Uterus (tissue), 2 donors: Measurements from ENCODE around the gene PRSS35.

Source experiments
- POLR2A ChIP-seq, 2 donors: fragments of 450-650 bp; IDR thresholded peaks; one replicate each; pipeline ENCODE4 v1.6.1; 2016; ENCODE audit warnings: antibody characterized with exemption in 2 of 2, mild to moderate bottlenecking in 1 of 2, moderate library complexity in 1 of 2
- TF ChIP-seq, protein P1 (sequence below), 4 experiments: fragments of 200-600 bp in 2 of 4; fragments of 450-650 bp in 2 of 4; sonication (generic) in 2 of 4; IDR thresholded peaks; one replicate each; pipeline ENCODE4 v1.5.1; 2016 to 2019; ENCODE audit warnings: antibody characterized with exemption in 4 of 4, mild to moderate bottlenecking in 2 of 4, moderate library complexity in 1 of 4

DNA sequence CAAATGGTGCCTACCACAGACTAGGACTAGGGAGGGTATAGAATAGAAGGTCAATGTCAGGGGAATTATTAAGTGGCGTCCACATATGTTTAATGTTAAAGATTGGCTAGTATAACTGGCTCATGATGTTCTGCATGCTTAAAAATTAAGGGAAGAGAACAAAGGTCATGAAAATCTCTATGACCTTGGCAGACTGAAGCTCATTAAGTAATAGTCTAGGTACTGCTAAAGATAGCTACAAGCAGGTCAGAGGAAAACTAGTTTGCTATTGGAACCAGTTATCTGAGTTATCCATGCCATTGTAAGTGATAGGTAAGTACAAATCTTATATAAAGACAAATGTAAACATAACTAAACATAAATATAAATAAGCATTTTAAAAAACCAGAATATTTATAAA lies 32.9 kb upstream of the PRSS35 start:
- TF ChIP-seq, protein P1, sequence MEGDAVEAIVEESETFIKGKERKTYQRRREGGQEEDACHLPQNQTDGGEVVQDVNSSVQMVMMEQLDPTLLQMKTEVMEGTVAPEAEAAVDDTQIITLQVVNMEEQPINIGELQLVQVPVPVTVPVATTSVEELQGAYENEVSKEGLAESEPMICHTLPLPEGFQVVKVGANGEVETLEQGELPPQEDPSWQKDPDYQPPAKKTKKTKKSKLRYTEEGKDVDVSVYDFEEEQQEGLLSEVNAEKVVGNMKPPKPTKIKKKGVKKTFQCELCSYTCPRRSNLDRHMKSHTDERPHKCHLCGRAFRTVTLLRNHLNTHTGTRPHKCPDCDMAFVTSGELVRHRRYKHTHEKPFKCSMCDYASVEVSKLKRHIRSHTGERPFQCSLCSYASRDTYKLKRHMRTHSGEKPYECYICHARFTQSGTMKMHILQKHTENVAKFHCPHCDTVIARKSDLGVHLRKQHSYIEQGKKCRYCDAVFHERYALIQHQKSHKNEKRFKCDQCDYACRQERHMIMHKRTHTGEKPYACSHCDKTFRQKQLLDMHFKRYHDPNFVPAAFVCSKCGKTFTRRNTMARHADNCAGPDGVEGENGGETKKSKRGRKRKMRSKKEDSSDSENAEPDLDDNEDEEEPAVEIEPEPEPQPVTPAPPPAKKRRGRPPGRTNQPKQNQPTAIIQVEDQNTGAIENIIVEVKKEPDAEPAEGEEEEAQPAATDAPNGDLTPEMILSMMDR (IDR thresholded peaks at IDR 0.05): no peak
- TF ChIP-seq POLR2A (IDR thresholded peaks at IDR 0.05): no peak
